ENCODE results near the gene CPSF3. TPM values are rescaled to one million over a fixed set of nuclear protein-coding genes. Genes with fewer than 3 reads are reported as not detected.
"Not testable (repeated sequence)": the region's sequence is repeated elsewhere in the genome, so short reads cannot be mapped to it uniquely, and the experiment has no call there.

CPSF3 gene
- polyA plus RNA-seq, 1 experiment: 12.5 TPM

DNA sequence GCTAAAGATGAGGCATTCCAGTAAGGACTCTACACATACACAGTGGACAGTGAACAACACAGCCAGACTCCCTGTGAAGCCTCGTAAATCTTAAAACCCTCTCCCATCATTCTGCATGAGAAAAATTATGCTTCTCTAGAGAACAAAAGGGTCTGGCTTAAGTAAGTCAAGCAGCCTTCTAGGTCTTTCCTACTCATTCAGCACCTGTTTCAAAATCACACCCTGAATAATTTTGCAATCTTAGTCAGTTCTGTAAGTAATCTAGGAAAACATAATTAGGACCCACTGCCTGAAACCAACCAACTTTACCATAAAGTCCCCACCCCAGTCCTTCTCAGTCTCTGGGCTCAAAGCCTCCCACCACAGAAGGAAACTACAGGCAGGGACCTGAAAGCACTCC is 70.6 kb downstream of the CPSF3 start:
- ChIA-PET POLR2A (no interaction called here), CTCF (no interaction called here)
- TF ChIP-seq, protein P1, sequence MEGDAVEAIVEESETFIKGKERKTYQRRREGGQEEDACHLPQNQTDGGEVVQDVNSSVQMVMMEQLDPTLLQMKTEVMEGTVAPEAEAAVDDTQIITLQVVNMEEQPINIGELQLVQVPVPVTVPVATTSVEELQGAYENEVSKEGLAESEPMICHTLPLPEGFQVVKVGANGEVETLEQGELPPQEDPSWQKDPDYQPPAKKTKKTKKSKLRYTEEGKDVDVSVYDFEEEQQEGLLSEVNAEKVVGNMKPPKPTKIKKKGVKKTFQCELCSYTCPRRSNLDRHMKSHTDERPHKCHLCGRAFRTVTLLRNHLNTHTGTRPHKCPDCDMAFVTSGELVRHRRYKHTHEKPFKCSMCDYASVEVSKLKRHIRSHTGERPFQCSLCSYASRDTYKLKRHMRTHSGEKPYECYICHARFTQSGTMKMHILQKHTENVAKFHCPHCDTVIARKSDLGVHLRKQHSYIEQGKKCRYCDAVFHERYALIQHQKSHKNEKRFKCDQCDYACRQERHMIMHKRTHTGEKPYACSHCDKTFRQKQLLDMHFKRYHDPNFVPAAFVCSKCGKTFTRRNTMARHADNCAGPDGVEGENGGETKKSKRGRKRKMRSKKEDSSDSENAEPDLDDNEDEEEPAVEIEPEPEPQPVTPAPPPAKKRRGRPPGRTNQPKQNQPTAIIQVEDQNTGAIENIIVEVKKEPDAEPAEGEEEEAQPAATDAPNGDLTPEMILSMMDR (IDR thresholded peaks at IDR 0.05; ENCODE audit: insufficient read depth, low read depth, low read length): no peak
- DNase-seq (ENCODE audit: low read depth): no peak
- no peaks in the 10 kb centered on the region for H3K27me3 ChIP-seq (ENCODE audit: control insufficient read depth, insufficient read depth, low read length)
- H3K36me3 ChIP-seq (ENCODE audit: control insufficient read depth, insufficient read depth, low read length): peaks cover 27% of the 10 kb centered on the region
- no peak overlapping the region for H3K4me3 ChIP-seq (ENCODE audit: low read depth, low read length)

DNA sequence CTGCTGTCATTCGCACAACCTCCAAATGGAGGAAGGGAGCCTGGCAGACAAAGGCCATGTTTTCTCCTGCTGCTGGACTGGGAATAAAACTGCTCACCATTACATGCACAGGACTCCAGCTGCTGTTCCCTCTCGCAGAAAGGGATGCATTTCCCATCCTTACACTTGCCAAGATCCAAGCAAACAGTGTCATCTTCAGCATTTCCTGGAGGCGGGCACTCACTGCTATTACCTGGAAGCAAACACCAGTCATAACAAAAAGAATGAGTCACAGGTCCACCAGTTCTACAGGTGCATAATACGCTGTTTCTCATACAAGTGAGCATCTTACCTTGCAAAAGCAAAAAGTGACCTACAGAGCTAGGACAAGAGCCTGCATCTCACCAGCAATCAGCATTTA is 73.6 kb downstream of the CPSF3 start:
- ChIA-PET CTCF (no interaction called here), POLR2A (no interaction called here)
- no peaks in the 10 kb centered on the region for H3K27me3 ChIP-seq (ENCODE audit: control insufficient read depth, insufficient read depth, low read length)
- H3K36me3 ChIP-seq (ENCODE audit: control insufficient read depth, insufficient read depth, low read length): peaks cover 15% of the 10 kb centered on the region
- TF ChIP-seq, protein P1 (IDR thresholded peaks at IDR 0.05; ENCODE audit: insufficient read depth, low read depth, low read length): no peak
- no peak overlapping the region for H3K4me3 ChIP-seq (ENCODE audit: low read depth, low read length)
- DNase-seq (ENCODE audit: low read depth): no peak

DNA sequence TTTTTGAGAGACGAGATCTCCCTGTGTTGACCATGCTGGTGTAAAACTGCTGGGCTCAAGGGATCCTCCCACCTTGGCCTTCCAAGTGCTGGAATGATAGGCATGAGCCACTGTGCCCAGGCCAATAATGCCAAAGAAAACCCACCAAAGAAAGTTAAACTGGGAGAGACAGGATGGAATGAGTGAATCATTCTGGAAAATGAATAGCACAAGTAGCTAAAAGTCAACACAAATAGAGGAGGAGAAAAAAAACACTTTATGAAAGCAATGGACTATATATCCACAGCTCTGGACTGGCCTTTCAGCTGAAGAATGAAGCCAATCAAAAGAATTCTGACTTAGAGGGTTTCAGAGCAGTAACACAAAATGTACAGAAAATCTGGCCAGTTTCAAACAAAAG is 74.8 kb downstream of the CPSF3 start:
- H3K36me3 ChIP-seq (ENCODE audit: control insufficient read depth, insufficient read depth, low read length): peaks cover 16% of the 10 kb centered on the region
- ChIA-PET POLR2A (interaction anchor here (0.7 kb wide), 1 partner anchor 95 kb away, joined by 7 read pairs; no protein-coding TSS in a partner anchor), CTCF (no interaction called here)
- TF ChIP-seq, protein P1 (IDR thresholded peaks at IDR 0.05; ENCODE audit: insufficient read depth, low read depth, low read length): no peak
- no peak overlapping the region for H3K4me3 ChIP-seq (ENCODE audit: low read depth, low read length)
- DNase-seq (ENCODE audit: low read depth): no peak
- no peaks in the 10 kb centered on the region for H3K27me3 ChIP-seq (ENCODE audit: control insufficient read depth, insufficient read depth, low read length)

DNA sequence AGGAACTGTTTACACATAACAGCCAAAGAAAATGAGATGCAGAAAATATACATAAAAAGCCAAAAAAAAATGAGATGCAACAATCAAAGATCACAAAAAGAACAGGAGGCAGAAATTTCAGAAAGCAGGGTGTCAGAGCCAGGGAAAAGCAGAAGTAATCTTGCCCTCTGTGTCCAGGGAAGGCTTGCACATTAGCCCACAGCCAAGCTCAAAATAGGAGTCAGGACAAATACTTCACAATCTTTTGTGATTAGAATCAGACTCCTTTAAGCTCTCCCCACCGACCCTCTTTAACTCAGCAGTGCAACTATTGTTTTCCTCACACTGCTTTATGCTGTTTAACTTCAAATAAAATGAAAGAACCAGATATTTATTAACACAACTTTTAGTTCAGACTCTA is 85.5 kb downstream of the CPSF3 start:
- CTCF ChIA-PET: interaction anchor here (0.7 kb wide), 1 partner anchor 588 kb away, joined by 3 read pairs; no protein-coding TSS in a partner anchor
- no peak for DNase-seq (ENCODE audit: low read depth)
- TF ChIP-seq, protein P1 (IDR thresholded peaks at IDR 0.05; ENCODE audit: insufficient read depth, low read depth, low read length): no peak
- H3K27me3 ChIP-seq (ENCODE audit: control insufficient read depth, insufficient read depth, low read length): no peaks in the 10 kb centered on the region
- peaks cover 8% of the 10 kb centered on the region for H3K36me3 ChIP-seq (ENCODE audit: control insufficient read depth, insufficient read depth, low read length)
- no peak overlapping the region for H3K4me3 ChIP-seq (ENCODE audit: low read depth, low read length)
- POLR2A ChIA-PET: no interaction called here

DNA sequence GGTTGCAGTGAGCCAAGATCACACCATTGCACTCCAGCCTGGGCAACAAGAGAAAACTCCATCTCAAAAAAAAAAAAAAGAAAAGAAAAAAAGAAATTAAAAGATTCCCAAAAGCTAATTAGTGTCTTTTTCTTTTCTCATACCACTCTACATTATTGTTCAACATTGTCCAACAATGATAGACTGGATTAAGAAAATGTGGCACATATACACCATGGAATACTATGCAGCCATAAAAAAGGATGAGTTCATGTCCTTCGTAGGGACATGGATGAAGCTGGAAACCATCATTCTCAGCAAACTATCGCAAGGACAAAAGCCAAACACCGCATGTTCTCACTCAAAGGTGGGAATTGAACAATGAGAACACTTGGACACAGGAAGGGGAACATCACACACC is 90.5 kb downstream of the CPSF3 start:
- H3K27me3 ChIP-seq (ENCODE audit: control insufficient read depth, insufficient read depth, low read length); CTCF ChIA-PET; DNase-seq (ENCODE audit: low read depth); H3K4me3 ChIP-seq (ENCODE audit: low read depth, low read length); POLR2A ChIA-PET: not testable (repeated sequence)
- H3K36me3 ChIP-seq (ENCODE audit: control insufficient read depth, insufficient read depth, low read length): peaks cover 12% of the 10 kb centered on the region

DNA sequence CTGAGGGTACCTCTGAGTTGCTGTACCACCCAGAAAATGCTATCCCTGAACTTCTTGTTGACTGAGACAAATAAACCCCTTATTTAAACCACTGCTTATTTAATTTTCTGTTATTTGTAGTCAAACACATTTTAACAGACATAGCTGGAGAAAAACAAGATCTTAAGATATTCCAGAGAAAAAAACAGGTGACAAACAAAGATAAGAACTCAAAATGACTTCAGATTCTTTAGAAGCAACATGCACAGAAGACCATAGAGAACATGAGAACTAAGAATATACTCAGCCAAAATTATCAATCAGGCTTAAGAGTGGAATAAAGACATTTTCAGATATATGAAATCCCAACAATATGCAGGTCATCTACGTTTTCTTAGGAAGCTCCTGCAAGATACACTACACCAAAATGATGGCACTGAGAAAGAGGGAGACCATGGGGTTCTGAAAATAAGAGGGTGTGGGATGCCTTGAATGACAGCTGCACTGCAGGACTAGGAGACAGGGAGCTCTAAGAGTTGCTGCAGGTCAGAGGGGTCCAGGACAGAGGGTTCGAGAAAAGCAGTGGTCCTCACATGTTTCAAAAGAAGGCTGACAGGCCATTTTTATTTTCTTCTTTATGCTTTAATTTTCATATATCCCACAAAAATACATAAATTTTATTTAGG is 93.8 kb downstream of the CPSF3 start:
- no peak for DNase-seq (ENCODE audit: low read depth)
- Histone ChIP-seq H3K4me3 (ENCODE audit: low read depth, low read length) (no peak overlapping the region), H3K36me3 (ENCODE audit: control insufficient read depth, insufficient read depth, low read length) (peaks cover 17% of the 10 kb centered on the region), H3K27me3 (ENCODE audit: control insufficient read depth, insufficient read depth, low read length) (no peaks in the 10 kb centered on the region)
- TF ChIP-seq, protein P1 (IDR thresholded peaks at IDR 0.05; ENCODE audit: insufficient read depth, low read depth, low read length): no peak
- CTCF ChIA-PET: interaction anchor here (1.0 to 1.2 kb wide), 2 partner anchors 9 kb away, joined by 3 to 4 read pairs; no protein-coding TSS in a partner anchor
- POLR2A ChIA-PET: no interaction called here
